GM21528 (cell line): Measurements from ENCODE around the gene DDX25.

ENCODE experiments used
- ATAC-seq: cut with Tn5 transposase; IDR thresholded peaks from one replicate; pipeline ENCODE4 v1.9.1; 2021; ENCODE audit warnings: mild to moderate bottlenecking, moderate library complexity; ENCODE audit not compliant: unreplicated experiment, low FRiP score

The DDX25 gene

DNA sequence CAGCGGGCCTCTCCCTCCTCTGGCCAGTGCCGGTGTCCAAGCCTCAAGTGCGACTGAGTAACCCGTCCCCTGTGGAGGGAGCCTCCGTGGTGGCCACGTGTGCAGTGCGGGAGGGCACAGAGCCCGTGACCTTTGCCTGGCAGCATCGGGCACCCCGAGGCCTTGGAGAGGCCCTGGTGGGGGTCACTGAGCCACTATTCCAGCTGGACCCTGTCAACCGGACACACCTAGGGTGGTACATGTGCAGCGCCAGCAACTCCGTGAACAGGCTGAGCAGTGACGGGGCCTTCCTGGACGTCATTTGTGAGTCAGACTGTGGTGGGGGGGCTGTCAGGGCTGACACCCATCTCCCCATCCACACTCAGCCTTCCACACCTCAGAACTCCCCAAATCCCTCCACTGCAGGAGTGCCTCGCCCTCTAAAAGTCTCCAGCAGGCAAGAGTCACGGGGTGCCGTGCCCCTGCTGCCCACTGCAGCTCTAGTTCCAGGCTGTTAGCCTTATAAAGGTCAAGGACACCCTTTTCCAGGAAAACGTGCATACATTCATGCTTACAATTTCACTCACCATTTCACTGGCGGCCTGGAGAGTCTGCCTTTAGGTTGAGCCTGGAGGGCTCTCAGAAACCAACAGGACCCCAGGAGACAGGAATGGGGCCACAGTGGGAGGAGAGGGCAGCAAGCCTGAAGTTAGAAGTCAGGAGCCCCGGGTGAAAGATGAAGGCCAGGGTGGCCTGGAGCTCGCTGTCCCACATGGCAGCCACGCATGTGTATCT lies 44.2 kb downstream of the DDX25 start:
- no peak for ATAC-seq

DNA sequence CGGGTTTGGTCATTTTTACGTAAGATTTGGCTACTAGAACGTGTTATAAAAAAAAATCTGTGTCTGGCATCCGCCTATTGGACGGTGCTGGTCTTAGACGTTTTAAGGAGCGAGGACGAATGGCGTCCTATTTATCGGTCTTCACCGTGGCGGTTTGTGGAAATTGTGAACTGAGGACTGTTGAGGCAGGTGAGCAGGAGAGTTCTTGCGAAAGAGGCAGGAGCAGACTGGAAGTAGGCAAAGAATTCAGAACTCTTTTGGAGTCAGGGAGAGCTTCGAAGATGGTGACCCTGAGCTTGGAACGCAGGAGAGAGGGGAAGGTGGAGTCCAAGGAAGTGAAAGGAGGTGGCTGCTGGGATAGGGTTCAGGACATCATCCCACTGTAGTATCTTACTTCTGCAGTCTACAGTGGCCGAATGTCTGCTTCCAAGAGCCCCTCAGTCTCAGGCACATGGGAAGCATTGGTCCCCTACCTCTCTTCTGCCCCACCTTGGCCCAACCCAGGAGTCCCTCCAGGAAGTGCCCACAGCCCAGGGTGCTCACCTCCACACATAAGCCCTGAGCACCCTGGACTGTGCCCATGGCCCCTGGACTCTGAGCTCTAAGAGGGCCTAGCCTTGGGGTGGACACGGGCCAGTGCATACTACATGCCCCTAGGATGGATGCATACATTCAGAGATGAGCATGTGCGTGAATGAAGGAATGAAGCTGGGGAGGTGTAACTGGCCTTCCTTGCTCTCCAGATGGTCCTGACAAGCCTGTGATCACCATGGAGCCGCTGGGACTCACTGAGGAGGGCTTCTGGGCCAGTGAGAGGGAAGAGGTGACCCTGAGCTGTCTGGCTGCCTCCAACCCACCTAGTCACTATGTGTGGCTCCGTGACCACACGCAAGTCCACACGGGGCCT lies 45.2 kb downstream of the DDX25 start:
- ATAC-seq: no peak

DNA sequence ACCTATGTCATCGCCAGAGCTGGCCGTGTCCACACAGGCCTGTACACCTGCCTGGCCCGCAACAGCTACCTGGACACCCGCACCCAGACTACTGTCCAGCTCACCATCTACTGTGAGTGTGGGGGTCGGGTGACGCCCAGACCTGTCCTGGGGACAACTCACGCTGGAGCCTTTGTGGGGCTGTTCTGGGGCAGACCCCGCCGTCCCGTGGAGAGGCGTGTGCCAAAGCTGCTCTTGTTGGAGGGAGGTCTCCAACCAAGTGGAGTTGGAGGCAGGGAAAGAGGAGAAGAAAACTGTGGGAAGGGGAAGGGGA lies 45.8 kb downstream of the DDX25 start:
- no peak for ATAC-seq

DNA sequence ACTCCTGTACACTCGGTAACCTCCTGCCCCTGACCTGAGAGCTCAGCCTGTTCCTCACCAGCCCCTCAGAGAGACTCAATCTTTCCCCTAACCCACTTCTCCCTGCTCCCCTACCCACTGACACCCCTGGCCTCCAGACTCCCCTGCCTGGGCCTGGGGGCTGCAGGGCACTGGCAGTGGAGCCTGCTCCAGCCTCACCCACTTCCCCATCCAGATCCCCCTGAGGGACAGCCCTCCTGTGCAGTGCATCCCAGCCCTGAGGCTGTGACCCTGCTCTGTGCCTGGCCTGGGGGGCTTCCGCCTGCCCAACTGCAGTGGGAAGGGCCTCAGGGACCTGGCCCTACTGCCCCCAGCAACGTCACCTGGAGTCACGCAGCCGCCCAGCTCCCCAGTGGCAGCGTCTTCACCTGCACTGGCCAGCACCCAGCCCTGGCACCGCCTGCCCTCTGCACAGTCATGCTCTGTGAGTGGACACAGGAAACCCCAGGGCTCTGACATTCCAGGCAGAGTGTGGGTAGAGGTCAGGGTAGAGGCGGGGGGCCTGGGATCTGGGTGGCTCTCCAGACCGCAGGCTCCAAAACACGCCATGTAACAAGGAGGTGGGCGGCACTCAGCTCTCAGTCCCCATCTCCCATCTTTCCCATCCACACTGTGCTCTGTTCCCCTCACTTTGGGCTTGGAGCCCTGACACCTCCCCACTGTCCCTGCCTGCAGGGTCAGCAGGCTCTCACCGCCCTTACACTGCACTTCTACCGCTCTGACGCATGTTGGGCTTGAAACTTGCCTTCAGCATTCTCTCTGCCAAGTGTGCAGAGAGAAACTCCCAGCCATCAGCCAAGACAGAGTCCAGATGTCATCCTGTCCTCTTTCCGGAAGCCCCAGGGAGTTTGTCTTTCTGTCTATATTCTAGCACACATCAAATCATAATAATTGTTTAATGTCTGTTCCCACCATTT lies 46.7 kb downstream of the DDX25 start:
- no peak for ATAC-seq

DNA sequence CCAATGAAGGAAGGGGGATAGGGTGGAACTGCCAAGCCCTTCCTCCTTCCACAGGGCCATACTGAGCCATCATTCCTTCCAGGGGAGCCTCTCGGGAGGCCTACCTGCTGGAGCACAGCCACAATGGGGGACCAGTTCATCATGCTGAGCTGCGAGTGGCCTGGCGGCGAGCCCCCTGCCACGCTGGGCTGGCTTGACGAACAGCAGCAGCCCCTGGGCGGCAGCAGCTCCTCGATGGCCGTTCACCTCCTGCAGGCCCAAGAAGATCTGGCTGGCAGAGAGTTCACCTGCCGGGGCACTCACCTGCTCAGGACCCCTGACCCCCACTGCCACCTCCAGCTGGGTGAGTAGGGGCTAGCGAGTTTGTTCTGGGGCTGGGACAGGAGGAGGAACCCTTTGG lies 47.4 kb downstream of the DDX25 start:
- no peak for ATAC-seq

DNA sequence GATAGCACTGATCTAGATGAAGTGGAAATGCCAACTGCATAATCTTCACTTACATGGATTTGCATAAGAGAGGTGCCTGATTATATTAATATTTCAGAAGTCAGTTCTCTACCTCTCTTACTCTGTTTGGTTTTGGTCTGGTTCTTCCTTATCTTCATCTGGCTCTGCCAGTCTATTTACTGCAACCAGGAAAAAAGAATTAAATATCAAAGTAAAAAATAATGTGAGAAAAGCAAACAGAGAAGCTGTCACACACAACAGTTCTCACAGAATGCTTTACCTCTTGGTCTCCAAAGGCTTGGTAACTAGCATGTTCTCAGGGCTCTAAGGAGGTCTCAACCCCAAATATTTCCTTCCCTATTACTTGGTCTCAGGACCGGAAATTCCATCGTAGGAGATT lies 48.3 kb downstream of the DDX25 start:
- no peak for ATAC-seq

DNA sequence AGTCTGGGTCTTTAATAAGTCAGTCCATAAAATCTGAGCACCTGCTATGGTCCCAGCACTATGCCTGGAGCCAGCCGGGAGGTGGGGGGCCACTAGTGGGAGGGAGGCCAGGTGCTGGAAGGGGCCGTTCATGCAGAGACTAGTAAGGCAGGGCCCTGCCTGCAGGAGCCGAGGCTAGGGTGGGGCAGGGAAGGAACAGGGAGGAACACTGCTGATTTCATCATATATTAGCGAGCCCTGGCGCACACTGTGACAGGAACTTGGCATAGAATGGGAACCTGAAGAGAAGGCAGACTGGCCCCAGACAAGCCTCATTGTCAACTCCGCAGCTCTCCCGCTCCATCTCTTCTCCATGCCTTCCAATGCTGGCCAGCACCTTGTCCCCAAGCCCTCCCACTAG lies 48.7 kb downstream of the DDX25 start:
- no peak for ATAC-seq

DNA sequence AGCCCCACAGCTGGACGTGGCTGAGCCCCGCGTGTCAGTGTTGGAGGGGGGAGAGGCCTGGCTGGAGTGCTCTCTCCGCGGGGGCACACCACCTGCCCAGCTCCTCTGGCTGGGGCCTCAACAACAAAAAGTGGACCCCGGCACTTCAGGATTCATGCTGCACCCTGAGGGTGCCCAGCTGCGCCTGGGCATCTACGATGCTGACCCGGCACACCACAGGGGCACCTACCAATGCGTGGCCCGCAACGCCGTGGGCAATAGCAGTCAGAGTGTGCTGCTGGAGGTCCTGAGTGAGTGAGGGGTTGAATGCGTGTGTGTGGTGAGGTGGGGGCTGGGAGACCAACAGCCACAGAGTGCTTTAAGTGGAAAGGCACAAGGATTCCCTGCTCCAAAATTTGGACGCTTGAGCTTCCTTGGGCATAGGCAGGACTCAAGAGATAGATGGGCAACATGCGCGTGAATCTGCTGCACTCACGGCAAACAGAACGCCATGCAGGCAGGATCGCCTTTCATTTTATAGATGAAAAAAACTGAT lies 49.2 kb downstream of the DDX25 start:
- no peak for ATAC-seq

DNA sequence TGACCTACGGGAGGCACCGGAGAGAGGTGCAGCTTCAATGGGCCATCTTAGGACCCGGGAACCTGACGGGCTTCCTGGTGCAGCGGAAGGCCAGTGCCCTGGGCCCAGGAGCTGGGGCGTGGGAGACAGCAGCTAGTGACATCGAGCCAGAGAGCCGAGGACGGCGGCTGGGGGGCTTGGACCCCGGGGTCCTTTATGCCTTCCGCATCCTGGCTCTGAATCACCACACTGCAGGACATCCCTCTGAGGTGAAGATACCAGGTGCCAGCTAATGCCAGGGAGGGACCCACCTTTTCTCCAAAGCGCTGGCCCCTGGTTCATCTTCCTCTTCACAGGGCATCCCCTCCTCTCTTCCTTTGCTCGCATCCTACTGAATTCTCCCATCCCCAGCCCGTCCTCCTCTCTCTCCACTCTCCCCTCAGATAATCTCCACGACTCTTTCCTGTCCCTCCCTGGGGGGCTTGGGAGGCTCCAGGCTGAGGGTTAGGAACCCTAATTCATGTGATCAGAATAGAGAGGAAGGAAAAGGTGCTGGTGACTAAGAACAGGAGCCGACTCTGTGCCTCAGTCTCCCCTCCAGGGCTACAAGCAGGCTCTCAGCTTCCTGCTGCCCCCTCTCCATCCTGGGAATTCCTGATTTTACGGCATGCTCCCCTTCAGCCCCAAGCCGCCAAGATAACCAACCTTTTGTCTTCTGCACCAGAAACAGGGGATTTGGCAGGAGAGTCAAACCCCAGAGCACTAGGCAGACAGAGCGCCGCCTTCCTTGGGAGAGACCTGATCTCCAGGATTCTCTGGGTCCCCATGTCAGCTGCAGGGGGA lies 50.0 kb downstream of the DDX25 start:
- ATAC-seq: no peak

DNA sequence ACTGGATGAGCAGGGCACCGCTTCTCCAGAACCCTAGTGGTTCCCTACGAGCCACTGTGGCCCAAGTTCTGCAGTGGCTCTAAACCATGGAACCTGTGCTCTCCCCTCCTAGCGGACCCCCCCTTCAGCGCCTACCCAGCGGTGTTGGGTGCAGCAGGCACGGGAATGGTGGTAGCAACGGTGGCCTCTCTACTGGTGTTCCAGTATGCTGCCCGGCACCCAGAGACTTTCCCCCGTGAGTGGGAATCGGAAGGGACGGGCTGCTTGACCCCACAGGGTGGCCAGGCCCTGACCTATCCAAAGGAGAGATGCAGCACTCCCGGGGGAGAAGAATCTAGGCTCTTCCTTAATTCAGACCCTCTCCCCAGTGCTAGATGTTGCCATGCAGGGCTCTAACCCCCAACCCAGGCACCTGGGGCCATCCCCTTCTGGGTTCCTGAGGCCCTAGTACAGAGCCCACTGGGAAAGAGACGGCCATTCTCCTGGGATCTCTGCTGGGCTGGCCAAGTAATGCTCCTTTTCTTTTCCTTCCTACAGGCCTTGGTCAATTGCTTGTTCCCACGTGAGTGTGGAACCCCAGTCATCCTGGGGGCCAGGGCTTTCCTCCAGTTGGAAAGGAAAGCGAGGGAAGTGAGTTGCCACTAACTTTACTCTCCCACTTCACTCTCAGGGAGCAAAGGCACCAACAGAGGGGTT lies 50.8 kb downstream of the DDX25 start:
- no peak for ATAC-seq

DNA sequence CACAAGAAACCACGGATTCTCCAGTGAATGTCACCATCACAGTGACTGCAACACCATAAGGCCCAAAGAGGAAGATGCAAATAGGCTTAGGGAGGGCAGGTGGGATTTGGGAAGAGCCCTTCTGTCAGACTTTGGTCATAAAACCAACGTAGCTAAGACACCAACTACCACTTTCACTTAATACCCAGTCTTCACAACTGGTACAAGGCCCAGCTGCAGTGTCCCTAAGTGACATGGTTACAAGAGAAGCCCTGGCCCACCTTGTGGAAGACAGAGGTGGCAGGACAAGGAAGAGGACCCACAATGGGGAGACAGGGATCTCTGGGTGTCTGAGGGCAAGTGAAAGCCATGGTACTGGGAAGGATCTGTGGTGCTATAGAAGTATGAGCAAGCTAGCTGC lies 51.5 kb downstream of the DDX25 start:
- ATAC-seq: no peak

DNA sequence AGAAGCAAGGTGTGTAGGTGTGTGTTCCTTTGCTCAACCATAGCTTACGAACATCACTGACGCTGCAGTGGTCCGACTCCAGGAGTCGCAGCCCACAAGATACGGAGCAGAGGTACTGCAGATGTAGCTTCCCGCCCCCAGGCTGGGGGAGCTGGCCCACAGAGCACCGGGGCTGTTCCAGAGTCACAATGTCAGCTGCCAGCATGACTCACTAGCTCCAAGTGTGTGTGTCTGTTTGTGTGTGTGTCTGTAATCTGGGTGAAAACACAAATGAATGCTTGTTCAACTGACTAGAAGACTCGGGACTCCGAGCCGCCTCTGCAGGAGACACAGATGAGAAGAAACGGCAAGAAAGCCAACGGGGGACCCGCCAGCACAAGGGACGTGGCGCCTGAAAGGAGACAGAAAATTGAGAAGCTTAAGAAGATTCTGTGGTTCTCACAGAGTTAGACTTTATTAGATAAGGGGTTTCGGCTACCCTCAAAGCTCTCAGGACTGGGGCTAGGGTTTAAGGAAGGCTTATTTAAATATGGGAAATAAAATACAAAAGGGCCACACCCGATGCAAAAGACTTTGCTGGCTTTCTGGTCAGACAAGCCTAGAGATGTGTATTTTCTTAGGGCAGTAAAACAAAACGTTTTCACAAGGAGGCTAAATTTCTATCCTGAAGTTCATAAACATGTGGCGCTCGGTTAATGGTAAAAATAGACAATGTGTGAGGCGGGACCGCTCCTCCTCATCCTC lies 52.3 kb downstream of the DDX25 start:
- ATAC-seq: no peak

DNA sequence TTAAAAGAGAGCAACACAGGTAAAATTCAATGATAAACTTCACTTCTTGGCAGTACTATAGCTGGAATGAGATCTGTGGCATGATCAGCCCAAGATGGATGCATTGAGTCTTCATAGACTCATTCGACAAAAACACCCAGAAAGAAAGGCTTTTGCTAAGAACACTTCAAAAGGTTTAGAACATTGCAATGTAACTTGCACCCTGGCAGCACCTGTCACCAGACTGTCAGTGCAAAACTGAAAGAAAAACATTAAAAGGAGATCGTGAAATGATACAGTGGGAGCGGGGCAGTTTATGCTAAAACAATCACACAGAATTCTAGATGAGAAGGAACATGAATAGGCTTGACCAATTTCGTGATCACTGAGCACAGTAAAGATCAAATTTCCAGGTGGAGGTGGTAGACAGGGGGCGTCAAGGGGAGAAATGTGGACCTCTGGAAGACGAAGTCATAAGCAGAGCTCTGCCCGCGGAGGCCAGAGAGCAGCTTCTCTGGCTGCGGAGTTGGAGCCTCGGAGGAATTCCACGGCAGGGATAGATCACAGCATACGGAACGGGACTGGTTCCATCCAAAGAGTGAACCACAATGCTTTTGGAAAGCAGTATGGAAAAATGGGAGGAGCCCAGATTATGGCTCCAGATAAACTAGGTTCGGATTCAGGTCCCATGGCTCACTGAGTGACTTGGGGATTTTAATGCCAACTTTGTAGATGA lies 53.5 kb downstream of the DDX25 start:
- no peak for ATAC-seq

DNA sequence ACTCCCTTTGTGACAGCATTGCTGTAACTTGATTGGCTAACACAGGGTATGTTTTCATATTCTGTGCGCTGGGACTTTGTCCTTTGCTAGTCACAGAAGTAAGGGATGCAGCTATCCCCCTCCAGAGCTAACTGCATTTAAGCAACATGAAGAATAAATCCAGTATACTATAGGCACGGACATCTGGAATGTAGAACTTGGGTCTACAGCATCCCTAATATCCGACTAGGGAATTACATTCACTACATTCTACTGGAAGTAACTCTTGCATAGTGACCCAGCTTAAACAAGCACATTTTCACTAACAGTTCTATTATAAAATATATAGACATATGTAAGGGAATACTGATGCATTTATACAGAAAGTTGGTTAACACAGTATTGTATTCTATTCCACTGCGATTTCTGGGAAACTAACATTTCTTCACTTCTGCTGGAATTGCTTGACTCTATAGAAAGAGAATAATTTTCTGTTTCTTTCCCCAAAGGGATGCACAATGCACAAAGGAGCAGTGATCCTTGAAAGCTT lies 54.6 kb downstream of the DDX25 start:
- no peak for ATAC-seq

DNA sequence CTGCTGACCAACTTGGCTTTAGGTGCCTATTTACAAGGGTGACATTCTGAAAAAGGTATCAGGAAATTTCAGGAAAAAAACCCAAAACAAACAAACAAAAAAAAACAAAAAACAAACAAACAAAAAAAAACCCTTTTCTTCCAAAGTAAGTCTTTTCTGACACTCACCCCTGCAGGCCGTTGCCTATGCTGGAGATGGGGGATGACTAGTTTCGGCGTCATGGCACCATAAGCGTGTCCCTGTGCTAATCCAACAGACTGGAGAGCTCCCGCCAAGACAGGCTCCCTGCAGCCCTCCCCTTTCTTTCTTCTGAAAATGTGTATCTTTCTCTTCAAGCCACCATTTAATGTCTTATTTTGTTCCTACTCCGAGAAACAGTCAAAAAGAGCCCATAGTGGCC lies 55.2 kb downstream of the DDX25 start:
- ATAC-seq: no peak

DNA sequence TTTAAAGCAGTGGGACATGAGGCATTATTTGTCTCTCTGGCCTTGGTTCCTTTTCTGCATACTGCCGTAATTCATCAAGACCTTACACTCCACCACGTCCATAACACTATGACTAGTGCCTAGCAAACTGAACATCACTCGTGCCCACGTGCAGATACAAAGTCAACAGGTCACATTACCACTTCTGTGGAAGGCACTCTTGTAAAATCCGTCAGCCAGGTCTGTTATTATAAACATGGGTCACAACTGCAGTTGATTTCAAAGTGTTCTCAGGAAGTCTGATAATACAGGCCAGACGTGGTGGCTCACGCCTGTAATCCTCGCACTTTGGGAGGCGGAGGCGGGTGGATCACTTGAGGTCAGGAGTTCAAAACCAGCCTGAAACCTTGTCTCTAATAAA lies 55.6 kb downstream of the DDX25 start:
- no peak for ATAC-seq

DNA sequence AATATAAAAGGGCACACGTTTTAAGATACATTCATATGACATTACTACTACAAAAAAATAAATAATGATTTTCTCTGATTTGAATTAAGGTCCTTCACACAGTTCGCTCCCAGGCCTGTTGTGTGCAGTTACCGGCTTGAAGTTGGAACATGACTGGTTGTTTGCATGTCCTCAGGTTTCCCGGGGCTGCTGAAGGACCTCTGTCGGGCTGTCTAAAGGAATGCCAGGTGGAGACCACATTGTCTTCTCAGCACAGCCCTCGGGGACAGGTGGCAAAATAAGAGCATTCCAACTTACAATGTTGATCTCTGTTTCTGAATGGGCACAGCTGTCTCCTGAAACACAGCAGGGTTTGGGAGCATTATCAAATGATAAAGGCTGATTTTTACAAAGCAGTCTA lies 56.5 kb downstream of the DDX25 start:
- no peak for ATAC-seq

DNA sequence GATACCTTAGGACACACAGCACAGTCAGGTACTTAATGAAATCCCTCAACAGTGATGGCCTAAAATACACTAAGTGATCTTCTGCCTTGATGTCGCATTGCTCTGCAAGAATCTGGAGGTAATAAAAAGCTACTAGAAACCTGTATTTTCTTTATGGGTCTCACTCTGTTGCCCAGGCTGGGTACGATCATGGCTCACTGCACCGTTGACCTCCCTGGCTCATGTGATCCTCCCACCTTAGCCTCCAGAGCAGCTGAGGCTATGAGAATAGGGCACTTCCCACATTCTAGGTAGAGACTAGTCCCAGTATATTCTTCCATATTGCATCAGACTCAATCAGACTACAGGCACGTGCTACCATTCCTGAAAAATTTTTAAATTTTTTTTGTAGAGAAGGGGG lies 63.2 kb downstream of the DDX25 start:
- ATAC-seq: no peak
